Ramos (cell line): ENCODE results near the gene TMEM163.
"Not testable (repeated sequence)": the region's sequence is repeated elsewhere in the genome, so short reads cannot be mapped to it uniquely, and the experiment has no call there.

Experiments
- in situ Hi-C: fragments of 300-500 bp; cut with MboI; formaldehyde crosslinking; loops from one replicate; pipeline ENCODE4 v1.14.3; 2022; ENCODE audit warnings: low sequenced_read_pairs; ENCODE audit not compliant: unreplicated experiment

Gene TMEM163

GRCh38 chr2:134499307-134499926 lies 219.4 kb downstream of the TMEM163 start:
- in situ Hi-C loops, result no loop called here

GRCh38 chr2:134498654-134499053 lies 220.1 kb downstream of the TMEM163 start:
- in situ Hi-C loops, result no loop called here

DNA sequence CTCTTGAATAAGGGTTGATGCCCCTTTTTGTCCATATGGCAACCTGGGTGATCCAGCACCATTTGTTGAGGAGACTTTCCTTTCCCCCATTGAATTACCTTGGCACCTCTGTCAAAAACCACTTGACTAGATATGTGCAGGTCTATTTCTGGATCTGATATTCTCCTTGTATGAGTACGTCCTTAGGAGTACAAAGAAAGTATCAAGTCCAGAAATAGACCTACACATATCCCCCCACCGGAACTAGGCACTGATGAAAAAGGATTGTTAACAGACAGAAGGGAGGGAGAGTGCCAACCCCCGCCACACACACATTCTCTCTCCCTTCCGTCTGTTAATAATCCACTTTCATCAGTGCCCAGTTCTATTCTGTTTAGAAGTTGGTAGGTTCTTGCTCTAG lies 225.0 kb downstream of the TMEM163 start:
- in situ Hi-C loops, result no loop called here

DNA sequence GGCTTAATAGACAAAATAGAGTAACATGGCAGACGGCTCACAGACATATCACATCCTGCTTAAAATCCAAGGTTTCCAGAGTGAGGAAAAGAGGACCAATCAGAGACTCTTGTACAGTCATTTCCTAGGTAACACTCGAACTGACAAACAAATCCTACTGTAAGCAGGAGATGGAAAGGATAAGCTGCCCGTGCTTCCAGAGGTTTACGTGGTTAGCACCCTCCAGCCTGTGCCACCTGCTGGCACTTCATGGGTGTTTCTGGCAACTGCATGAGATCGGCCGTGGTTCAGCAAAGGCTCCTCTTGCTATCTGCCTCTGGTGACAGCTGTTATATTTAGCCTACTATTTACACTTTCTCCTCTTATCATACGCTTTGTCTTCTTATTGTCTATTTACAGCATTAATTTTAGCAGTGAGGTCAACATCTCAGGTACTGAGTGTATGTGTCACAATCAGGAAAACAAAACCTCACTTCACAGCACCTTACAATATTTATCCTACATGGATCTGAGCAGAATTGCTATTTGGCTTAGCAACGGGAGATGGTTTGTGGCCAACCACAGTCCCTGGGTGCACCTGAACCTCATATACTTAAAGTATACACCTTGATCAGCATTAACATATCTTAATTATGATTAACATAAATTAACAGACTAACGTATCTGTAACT lies 226.9 kb downstream of the TMEM163 start:
- in situ Hi-C loops, result no loop called here

DNA sequence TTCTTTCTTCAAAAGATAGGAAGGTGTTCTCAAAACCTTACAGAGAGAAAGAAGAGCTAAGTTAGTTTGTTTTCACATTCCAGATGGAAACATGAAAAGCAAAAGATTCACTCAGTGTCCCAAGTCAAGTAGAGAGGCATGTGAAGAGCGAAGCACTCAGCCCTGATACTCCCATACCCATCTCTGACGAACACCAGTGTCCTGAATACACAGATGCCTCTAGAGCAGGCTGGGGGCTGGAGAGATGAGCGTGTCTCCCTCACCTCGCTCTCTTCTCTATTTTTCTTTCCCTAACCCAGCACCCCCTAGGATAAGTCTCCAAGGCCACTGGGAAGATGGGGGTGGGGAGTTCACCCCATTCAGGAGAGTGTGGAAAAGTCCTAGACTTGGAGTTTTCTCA lies 227.8 kb downstream of the TMEM163 start:
- in situ Hi-C loops, result no loop called here

- in situ Hi-C loops, result no loop called here
Observed at GRCh38 chr2:134490559-134490958, 228.2 kb downstream of the TMEM163 start.

DNA sequence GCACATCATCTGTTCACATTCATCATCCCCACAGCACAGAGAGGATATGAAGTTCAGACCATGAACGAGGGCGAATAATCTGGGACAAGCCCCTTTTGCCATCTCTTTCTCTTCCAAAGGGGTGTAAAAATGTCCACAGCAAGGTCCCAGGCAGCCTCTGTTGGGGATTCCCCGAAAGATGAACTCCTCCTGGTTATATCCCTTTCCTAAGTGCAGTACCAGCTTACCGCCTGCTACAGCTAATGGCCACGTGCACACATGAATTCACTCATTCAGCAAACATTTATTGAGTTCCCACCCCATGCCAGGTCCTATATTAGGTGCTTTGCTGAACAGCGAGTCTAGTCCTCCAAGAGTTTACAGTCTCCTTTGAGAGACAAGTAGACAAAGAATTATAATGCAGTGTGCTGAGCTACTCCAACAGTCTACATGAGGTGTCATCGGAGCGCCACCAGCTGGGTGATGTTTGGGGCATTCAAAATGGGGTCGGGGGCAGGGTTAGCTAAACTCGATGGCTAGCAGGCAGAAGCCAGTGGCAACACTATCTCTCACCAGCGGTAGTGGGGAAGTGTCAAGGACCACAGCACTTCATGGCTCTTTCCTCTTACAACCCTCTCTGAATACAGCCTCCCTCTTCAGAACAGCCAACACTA lies 228.9 kb downstream of the TMEM163 start:
- in situ Hi-C loops, result no loop called here

- in situ Hi-C loops, result no loop called here
Observed at GRCh38 chr2:134482766-134483340, 235.9 kb downstream of the TMEM163 start.

GRCh38 chr2:134482131-134482723 lies 236.6 kb downstream of the TMEM163 start:
- in situ Hi-C loops, result no loop called here

- in situ Hi-C loops, result no loop called here
Observed at GRCh38 chr2:134479696-134480330, 239.0 kb downstream of the TMEM163 start.

DNA sequence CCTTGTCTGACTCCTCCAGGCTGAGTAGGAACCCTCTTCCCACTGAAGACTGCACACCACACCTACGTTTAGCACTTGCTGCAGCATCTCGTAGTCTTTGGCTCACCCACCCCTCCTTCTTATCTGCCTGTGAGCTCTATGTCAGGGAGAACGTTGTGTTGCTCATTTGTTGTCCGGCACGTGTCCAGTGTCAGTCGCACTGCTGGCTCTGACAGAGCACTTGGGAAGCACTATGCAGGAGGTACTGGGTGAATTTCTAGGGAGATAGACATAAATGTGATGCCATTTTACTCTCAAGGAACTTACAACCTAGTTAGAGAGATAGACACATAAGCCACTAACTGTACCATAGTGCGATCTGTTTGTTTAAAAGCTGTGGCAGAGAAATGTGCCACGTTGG lies 241.8 kb downstream of the TMEM163 start:
- in situ Hi-C loops, result not testable (repeated sequence)

- in situ Hi-C loops, result no loop called here
Observed at GRCh38 chr2:134470561-134471168, 248.1 kb downstream of the TMEM163 start.

DNA sequence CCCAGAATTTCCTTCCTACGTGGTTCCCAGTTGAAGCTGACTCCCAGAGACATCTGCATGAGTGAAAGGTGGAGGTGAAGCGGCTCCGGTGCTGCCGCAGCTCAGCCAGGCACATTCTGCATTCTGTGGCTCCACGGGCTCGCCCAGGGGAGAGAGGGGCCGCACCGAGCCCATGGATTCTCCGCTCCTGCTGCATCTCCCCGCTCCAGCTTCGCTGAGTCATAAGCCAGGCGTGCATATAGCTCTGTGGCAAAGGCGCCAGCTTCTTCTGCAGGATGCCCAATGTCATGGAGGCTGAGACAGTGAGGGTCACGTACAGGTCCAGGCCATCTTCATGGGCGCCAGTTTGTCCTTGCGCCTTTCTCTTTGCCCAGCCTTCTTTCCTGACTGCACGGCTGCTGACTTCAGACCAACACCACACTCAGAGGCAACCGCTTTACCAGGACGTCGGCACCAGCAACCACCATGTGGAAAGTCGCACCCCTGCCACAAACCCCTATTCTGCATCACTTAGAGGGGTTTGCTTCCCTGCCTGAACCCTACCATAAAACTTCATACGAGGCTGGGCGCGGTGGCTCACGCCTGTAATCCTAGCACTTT lies 249.2 kb downstream of the TMEM163 start:
- in situ Hi-C loops, result loop anchor here (10.0 kb wide), 1 partner anchor 435 kb away; no protein-coding TSS in a partner anchor

- in situ Hi-C loops, result loop anchor here (10.0 kb wide), 1 partner anchor 436 kb away; no protein-coding TSS in a partner anchor
Observed at GRCh38 chr2:134468776-134469175, 250.0 kb downstream of the TMEM163 start.

DNA sequence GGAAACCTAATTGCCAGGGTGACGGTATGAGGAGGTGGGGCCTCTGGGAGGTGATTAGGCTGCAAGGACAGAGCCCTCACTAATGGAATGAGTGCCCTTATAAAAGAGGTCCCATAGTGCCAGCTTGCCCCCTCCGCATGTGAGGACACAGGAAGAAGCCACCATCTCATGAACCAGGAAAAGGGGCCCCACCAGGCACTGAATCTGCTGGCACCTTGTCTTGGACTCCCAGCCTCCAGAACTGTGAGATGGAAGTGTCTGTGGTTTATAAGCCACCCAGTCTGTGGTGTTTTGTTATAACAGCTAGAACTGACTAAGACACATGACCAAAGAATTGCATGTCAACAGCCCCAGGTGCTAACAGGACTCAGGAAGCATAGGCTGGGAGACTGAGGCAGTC lies 250.6 kb downstream of the TMEM163 start:
- in situ Hi-C loops, result loop anchor here (10.0 kb wide), 1 partner anchor 437 kb away; no protein-coding TSS in a partner anchor

GRCh38 chr2:134466141-134466540 lies 252.7 kb downstream of the TMEM163 start:
- in situ Hi-C loops, result loop anchor here (10.0 kb wide), 1 partner anchor 439 kb away; no protein-coding TSS in a partner anchor

- in situ Hi-C loops, result loop anchor here (10.0 kb wide), 1 partner anchor 439 kb away; no protein-coding TSS in a partner anchor
Observed at GRCh38 chr2:134465228-134466105, 253.3 kb downstream of the TMEM163 start.

GRCh38 chr2:134463699-134464022 lies 255.1 kb downstream of the TMEM163 start:
- in situ Hi-C loops, result loop anchor here (10.0 kb wide), 1 partner anchor 441 kb away; no protein-coding TSS in a partner anchor
